Cerebellar nuclear complex (tissue), 1 donor: ENCODE data around the gene HIPK2.

Experiments
- DNase-seq, 2 experiments: peaks; one replicate each; lab custom pipeline; 2025; lab: John Stamatoyannopoulos, UW

Gene HIPK2

GRCh38 chr7:139752604-139753003 lies 25.2 kb downstream of the HIPK2 start:
- no peak for DNase-seq

DNA sequence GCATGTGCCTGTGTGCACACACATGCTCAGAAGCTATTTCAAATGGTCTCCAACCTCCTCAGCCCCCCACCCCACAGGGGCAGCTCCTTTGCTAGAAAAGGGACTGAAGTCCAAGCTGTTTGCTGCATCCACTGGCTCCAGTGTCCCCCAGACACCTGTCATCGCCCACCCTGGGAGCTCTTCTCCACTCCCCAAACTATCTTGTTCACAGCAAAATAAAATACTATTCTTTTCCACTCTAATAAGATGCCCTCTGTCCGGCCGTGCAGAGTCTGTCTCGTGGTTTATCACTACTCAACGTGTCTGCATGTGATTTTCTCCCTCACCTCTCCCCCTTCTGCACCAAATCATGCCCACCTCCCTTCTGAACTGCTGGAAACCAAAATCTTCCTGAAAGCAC lies 25.6 kb downstream of the HIPK2 start:
- DNase-seq = no peak

- no peak for DNase-seq
Measured at GRCh38 chr7:139750459-139751095, 27.2 kb downstream of the HIPK2 start.

DNA sequence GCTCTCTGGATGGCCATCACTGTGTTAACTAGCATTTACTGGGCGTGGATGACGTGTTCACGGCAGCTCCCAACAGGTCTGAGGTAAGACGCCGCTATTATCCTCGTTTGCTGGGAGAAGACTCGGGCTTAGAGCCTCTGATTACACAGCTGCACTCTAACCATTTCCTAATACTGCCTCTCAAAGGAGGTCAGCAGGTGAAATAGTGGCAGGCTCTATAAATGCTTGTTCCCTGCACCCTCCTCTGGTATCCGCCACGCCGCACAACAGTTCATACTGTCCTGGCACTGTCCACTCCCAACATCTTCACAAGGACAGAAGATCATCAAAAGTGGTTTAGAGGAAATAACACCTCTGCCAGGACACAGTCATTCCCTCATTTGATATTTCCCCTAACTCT lies 28.3 kb downstream of the HIPK2 start:
- no peak for DNase-seq

DNA sequence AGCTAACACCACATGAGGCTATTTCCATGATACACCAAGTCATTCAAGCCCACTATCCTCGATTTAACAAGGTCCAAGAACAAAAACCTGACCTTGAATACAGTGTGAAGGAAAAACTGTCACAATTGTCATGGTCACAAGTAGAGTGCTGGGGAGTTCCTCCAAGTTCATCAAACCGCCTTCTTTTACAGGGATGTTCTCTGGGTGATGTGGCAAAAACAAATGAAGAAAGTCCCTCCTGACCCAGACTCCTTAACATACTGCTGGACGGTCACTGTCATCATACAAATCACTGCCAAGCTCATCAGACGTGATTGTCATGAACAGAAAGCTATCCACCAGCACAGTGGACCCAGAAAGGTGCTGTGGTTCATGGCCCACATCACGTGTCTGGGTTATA lies 28.9 kb downstream of the HIPK2 start:
- DNase-seq = no peak

GRCh38 chr7:139748373-139748765 lies 29.4 kb downstream of the HIPK2 start:
- no peak for DNase-seq

DNA sequence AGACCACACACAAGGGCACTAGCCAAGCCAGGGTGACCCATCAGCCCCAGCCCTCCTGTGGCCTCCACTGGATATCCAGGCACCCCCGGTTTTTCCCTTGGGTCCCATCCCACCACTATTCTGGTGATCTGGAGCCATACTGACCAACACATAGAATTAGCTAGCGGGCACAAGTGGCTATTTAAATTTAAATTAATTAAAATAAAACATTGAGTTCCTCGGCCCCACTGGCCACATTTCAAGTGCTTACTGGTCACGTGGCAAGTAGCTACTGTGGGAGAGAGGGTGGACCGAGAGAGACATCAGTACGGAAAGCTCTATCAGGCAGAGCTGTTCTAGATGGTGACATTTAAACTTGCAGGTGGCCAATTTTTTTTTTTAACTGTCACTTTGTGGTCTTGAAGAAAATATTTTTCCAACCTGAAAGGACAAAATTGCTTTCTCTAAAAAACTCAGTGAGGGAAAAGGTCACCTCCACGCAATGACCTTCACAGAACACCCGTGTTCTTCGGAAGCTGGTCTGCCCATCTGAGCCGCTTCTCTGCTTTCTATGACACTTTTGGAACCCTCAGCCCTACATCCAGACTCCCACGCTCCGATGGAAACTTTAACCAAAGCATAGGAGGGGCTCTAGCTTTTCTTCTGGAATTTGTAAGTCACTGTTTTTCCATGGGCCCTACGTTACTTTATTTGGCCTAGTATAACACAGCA lies 30.0 kb downstream of the HIPK2 start:
- no peak for DNase-seq

- DNase-seq = no peak
Measured at GRCh38 chr7:139746652-139747051, 31.1 kb downstream of the HIPK2 start.

DNA sequence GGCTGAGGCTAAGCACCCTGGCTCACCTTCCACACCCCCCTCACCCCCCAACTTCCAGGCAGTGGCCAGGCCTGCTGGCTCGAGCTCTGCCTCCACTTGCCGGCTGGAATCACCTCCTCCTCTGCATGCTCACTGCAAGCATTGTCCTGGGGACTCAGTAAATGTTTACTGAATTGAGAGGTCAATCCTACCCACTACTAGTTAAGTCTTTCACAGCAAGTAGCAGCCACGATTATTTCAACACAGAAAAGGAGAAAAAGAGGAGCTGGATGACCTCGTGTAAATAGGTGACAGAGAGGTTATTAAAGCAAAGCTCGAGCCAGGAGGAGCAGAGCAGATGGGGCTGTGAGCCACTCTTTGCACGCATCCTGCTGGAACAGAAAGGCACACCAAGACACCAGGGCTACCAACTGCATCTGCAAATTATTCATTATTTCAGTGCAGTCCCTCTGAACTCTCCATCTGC lies 32.1 kb downstream of the HIPK2 start:
- DNase-seq = no peak

GRCh38 chr7:139744768-139745677 lies 32.8 kb downstream of the HIPK2 start:
- DNase-seq = no peak

DNA sequence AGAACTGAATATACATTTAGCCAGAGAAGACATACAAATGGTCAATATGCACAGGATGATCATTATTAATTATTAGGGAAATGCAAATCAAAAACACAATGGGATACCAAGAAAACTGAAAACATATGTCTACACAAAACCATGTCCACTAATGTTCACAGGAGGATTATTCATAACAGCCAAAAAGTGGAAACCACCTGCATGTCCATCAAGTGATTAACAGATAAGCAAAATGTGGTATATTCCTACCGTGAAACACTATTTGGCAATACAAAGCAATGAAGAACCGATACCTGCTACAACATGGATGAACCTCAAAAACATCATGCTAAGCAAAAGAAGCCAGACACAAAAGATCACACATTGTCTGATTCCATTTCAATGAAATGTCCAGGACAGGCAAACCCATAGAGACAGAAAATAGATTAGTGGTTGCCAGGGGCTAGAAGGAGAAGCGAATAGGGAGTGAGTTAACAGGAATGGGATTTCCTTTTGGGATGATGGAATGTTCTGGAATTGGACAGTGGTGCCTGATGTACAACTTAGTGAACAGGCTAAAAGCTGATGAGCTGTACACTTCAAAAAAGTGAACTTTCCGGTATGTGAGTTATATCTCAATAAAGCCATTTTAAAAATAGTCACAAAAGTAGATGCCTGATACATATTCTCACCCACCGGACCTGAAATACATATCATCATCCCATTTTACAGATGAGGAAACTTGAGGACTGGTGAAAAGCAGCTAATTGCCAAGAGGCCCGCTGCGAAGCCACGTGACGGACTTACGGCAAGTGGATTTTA lies 33.6 kb downstream of the HIPK2 start:
- DNase-seq = no peak

GRCh38 chr7:139743267-139743966 lies 34.4 kb downstream of the HIPK2 start:
- DNase-seq = no peak

GRCh38 chr7:139741789-139742344 lies 35.9 kb downstream of the HIPK2 start:
- no peak for DNase-seq

DNA sequence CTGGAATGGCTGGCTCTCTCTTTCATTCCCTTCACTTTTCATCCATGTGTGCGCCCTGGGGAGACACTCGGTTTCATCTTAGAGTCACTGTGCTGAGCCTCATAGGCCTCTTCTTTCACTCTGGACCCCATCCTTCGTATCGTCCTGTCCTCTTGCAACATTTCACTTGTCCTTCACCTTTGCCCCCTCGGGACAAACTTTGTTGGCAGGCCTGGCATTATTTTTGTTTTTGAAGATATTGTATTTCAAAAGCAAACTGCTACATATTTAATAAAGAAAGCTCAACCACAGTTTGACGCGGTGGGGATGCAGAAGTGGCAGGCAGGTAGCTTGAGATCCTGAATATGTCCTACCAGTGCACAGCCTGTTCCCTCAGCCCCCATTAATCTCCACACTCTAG lies 36.6 kb downstream of the HIPK2 start:
- DNase-seq = no peak

- no peak for DNase-seq
Measured at GRCh38 chr7:139739863-139740597, 37.8 kb downstream of the HIPK2 start.

DNA sequence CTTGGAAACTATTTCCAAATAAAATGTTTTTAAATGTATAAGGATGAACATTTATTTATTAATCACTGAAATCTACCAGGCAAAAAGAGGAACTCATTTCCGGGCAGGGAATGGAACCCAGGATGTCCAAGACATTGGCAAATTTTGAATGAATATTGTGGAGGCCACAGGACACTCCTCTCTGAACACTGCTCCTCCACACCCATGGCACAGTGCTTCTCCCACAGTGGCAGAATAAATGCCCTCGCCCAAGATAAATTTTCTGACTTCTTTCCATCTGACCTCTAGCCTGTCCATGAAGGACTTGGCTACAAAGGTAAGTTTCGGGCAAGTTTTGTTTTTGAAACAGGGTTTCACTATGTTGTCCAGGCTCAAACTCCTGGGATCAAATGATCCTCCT lies 39.0 kb downstream of the HIPK2 start:
- no peak for DNase-seq

DNA sequence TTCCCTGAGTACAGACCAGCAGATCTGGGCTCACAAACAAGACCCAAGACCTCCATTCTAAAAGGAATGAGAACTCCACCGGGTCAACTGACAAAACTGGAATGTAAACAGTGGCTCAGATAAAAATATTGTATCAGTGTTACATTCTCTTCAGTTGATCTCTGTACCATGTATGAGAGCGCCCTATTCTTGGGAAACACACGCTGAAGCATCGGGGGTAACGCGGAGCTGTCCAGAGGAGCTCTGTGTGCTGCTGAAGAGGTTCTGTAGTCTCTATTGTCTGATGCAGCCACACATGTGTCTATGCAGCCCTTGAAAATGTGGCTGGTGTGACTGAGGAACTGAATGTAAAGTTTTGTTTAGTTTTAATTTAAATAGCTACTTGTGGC lies 39.7 kb downstream of the HIPK2 start:
- DNase-seq = no peak

DNA sequence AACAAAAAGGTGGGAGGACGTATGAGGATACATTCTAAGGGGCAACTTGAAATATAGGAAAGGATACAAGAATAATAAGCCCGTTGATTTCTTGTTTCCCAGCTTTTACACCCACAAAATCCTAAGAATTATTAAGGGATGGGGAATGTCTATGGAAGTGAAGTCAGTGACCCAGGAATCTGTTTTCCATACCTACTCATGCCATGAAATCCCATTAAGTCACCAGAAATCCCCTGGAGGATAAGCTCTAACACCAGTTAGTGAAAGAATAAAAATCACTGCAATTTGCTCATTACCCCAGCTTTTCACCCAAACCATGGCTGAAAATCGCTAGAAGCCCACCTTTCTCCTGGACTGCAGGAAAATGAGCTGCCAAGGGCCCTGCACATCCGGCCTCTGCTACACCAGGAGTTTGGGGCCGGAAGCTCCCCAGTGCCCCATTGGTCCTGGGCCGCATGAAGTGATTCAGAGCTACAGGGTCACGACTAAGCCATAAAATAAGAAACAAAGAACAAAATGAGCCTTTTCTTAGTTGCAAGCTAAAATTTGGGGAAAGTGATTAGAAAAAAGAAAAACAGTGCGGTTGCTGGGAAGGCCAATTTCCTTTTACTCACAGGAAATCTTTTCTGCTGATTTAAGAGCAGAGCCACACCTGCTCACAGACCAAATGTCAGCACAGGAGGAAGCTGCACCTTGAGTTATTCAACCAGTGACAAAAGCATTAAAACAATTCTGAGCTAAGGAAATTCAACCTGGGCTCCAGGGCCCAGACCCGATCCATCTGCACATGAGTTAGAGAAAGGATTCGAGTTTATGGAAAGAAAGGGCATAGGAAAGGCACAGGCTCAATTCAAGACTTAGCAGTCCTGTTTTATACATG lies 40.3 kb downstream of the HIPK2 start:
- DNase-seq = no peak

DNA sequence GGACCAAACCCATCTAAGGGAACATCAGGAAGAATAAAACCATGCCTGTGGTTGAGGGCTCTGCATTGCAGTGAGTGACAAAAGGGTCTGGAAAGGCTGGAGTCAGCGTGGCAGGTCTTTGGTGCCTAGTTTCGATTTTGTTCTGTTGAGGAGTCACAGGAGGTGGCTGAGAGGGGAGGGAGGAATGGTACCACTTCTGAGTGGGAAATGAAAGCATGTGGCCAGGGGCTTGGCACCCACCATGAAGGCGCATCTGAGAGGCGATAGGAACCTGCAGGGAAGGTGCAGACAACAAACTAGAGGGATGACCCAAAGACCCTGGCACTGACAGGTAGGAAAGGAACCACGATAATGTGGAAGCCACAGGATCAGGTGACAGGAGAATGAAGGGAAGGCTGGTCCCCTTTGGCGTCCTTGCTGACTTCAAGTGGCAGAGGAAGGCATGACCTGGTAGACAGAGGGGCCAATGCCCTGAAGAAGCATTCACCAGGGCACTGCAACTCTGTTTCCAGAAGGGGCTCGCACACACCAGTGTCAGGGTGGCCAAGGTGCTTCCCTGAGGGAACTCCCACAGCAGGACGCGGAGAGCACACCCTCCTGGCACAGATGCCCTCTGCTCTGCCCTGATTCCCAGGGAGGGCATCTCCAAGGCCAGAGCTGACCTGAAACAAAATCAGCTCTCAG lies 41.7 kb downstream of the HIPK2 start:
- DNase-seq = no peak
